ENCODE results near the gene FGF19.

Gene FGF19

GRCh38 chr11:69667619-69668604 lies 35.9 kb downstream of the FGF19 start:
- no peak for DNase-seq

- DNase-seq = no peak
Measured at GRCh38 chr11:69666752-69667536, 36.9 kb downstream of the FGF19 start.

GRCh38 chr11:69666261-69666660 lies 37.6 kb downstream of the FGF19 start:
- no peak for DNase-seq

- DNase-seq = no peak
Measured at GRCh38 chr11:69665669-69666068, 38.2 kb downstream of the FGF19 start.

- no peak for DNase-seq
Measured at GRCh38 chr11:69664901-69665300, 38.9 kb downstream of the FGF19 start.

GRCh38 chr11:69664103-69664775 lies 39.6 kb downstream of the FGF19 start:
- no peak for DNase-seq

GRCh38 chr11:69663326-69663725 lies 40.5 kb downstream of the FGF19 start:
- no peak for DNase-seq

GRCh38 chr11:69662806-69663205 lies 41.0 kb downstream of the FGF19 start:
- DNase-seq = no peak

- DNase-seq = no peak
Measured at GRCh38 chr11:69662021-69662698, 41.7 kb downstream of the FGF19 start.

- no peak for DNase-seq
Measured at GRCh38 chr11:69661413-69661715, 42.5 kb downstream of the FGF19 start.

- DNase-seq = no peak
Measured at GRCh38 chr11:69660001-69660500, 43.8 kb downstream of the FGF19 start.

- no peak for DNase-seq
Measured at GRCh38 chr11:69659591-69659990, 44.2 kb downstream of the FGF19 start.

- DNase-seq = no peak
Measured at GRCh38 chr11:69658626-69659450, 45.0 kb downstream of the FGF19 start.

- DNase-seq = no peak
Measured at GRCh38 chr11:69657911-69658625, 45.8 kb downstream of the FGF19 start.

- no peak for DNase-seq
Measured at GRCh38 chr11:69657456-69657910, 46.3 kb downstream of the FGF19 start.

- no peak for DNase-seq
Measured at GRCh38 chr11:69656536-69657455, 47.0 kb downstream of the FGF19 start.

GRCh38 chr11:69655479-69656428 lies 48.1 kb downstream of the FGF19 start:
- DNase-seq = no peak

- peak; percentile 73 for DNase-seq
Measured at GRCh38 chr11:69654660-69655478, 49.0 kb downstream of the FGF19 start.

All from kidney glomerular epithelial cell (primary cell).